Measurements from ENCODE around the gene SLC4A7.
"Not testable (repeated sequence)": the region's sequence is repeated elsewhere in the genome, so short reads cannot be mapped to it uniquely, and the experiment has no call there.

Gene SLC4A7

GRCh38 chr3:27425896-27426565 is 58.2 kb downstream of the SLC4A7 start:
- Mint-ChIP-seq H3K27ac (no peak overlapping the region), H3K4me3 (no peak overlapping the region), H3K9me3 (ENCODE audit: low read depth) (no peaks in the 10 kb centered on the region), H3K4me1 (ENCODE audit: low read depth) (no peaks in the 10 kb centered on the region), H3K27me3 (no peaks in the 10 kb centered on the region), H3K36me3 (peaks cover 16% of the 10 kb centered on the region)

DNA sequence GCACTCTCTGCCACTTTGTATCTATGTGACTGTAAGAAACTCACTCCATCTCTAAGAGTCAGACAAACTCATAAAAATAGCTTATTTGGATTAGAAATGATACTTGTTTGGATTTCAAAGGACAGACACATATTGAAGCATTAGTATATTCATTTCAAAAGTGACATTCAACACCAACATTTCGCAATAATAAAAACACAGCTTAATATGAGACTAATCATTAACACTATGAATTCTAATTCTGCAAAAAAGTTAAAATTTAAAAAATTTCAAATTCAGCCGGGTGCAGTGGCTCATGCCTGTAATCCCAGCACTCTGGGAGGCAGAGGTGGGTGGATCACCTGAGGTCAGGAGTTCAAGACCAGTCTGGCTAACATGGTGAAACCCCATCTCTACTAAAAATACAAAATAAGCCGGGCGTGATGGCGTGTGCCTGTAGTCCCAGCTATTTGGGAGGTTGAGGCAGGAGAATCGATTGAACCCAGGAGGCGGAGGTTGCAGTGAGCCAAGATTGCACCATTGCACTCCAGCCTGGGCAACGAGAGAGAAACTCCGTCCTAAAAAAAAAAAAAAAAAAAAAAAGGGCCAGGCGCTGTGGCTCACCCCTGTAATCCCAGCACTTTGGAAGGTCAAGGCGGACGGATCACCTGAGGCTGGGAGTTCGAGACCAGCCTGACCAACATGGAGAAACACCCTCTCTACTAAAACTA is 59.2 kb downstream of the SLC4A7 start:
- H3K4me3 Mint-ChIP-seq; H3K9me3 Mint-ChIP-seq (ENCODE audit: low read depth); H3K27me3 Mint-ChIP-seq; H3K4me1 Mint-ChIP-seq (ENCODE audit: low read depth); H3K27ac Mint-ChIP-seq: not testable (repeated sequence)
- H3K36me3 Mint-ChIP-seq: peaks cover 20% of the 10 kb centered on the region

GRCh38 chr3:27423463-27423862 is 60.7 kb downstream of the SLC4A7 start:
- Mint-ChIP-seq H3K27ac (no peak overlapping the region), H3K4me1 (ENCODE audit: low read depth) (no peaks in the 10 kb centered on the region), H3K4me3 (no peak overlapping the region), H3K9me3 (ENCODE audit: low read depth) (no peaks in the 10 kb centered on the region), H3K27me3 (no peaks in the 10 kb centered on the region), H3K36me3 (peaks cover 21% of the 10 kb centered on the region)

DNA sequence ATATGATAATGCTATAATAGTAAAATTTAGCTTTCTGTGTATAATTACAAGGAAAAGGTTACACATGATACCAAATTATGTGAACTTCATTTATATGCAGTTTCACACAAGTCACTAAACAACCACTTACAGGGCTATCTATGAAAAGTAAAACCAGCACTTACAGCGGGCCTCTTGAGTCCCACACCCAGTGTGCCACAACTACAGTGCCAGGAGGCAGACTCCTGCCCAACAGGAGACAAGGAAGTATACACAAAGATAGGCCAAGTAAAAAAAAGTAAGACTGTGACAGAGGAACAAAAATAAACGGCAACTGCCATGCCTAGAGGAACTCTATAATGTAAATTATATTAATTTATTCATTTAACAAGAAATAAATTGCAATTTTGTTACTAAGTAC is 61.6 kb downstream of the SLC4A7 start:
- Mint-ChIP-seq H3K4me1 (ENCODE audit: low read depth) (no peaks in the 10 kb centered on the region), H3K9me3 (ENCODE audit: low read depth) (no peaks in the 10 kb centered on the region)

GRCh38 chr3:27415202-27415601 is 69.0 kb downstream of the SLC4A7 start:
- Mint-ChIP-seq H3K27ac (no peak overlapping the region), H3K4me3 (no peak overlapping the region), H3K36me3 (peaks cover 18% of the 10 kb centered on the region), H3K4me1 (ENCODE audit: low read depth) (no peaks in the 10 kb centered on the region), H3K9me3 (ENCODE audit: low read depth) (no peaks in the 10 kb centered on the region), H3K27me3 (no peaks in the 10 kb centered on the region)

More for the DNA sequence above, 61.6 kb downstream of the SLC4A7 start:
- no peaks in the 10 kb centered on the region for H3K27me3 Mint-ChIP-seq
- no peak overlapping the region for H3K27ac Mint-ChIP-seq
- H3K36me3 Mint-ChIP-seq: peaks cover 22% of the 10 kb centered on the region
- no peak overlapping the region for H3K4me3 Mint-ChIP-seq

- no peak overlapping the region for H3K4me3 Mint-ChIP-seq
- H3K36me3 Mint-ChIP-seq: peaks cover 9% of the 10 kb centered on the region
- H3K27me3 Mint-ChIP-seq: no peaks in the 10 kb centered on the region
- H3K9me3 Mint-ChIP-seq (ENCODE audit: low read depth): no peaks in the 10 kb centered on the region
- no peak overlapping the region for H3K27ac Mint-ChIP-seq
- no peaks in the 10 kb centered on the region for H3K4me1 Mint-ChIP-seq (ENCODE audit: low read depth)
Measured at GRCh38 chr3:27392950-27393679, 91.1 kb downstream of the SLC4A7 start.

- H3K4me1 Mint-ChIP-seq (ENCODE audit: low read depth); H3K27me3 Mint-ChIP-seq; H3K27ac Mint-ChIP-seq; H3K36me3 Mint-ChIP-seq; H3K4me3 Mint-ChIP-seq; H3K9me3 Mint-ChIP-seq (ENCODE audit: low read depth): not testable (repeated sequence)
Measured at GRCh38 chr3:27392414-27392813, 91.8 kb downstream of the SLC4A7 start.

DNA sequence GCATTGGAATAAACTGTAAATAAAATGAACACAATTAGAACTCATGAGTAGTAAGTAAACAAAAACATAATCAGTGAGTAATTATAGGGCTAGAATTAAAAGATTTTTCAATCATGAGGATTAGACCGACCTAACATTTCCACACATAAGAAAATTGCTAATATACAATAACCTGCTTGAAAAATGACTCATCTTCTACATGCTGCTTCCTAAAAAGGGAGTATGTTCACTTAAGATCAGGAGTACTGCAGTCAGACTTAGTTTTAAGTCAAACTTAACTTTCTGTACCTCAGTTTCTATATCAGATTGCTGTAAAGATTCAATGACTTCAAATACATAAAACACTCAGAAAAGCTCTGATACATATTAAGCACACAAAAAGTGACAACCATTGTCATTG is 92.4 kb downstream of the SLC4A7 start:
- no peaks in the 10 kb centered on the region for H3K27me3 Mint-ChIP-seq
- H3K9me3 Mint-ChIP-seq (ENCODE audit: low read depth): no peaks in the 10 kb centered on the region
- H3K36me3 Mint-ChIP-seq: peaks cover 9% of the 10 kb centered on the region
- no peak overlapping the region for H3K27ac Mint-ChIP-seq
- H3K4me1 Mint-ChIP-seq (ENCODE audit: low read depth): no peaks in the 10 kb centered on the region
- H3K4me3 Mint-ChIP-seq: no peak overlapping the region

DNA sequence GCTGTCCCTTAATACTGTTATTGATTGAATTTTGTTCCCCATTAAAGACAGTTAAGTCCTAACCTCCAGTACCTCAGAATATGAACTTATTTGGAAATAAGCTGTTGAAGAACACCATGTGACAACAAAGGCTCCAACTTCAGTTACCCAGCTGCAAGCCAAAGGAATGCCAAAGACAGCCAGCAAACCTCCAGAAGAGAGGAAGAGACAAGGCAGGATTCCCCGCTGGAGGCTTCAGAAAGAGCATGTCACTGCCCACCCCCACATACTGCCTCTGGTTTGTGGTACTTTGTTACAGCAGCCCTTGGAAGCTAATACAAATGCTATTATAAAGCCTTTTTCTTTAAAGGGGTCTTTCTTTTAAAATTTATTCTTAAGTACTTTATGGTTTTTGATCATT is 96.6 kb downstream of the SLC4A7 start:
- H3K36me3 Mint-ChIP-seq: peaks cover 12% of the 10 kb centered on the region
- H3K4me1 Mint-ChIP-seq (ENCODE audit: low read depth): no peaks in the 10 kb centered on the region
- H3K27me3 Mint-ChIP-seq: no peaks in the 10 kb centered on the region
- no peak overlapping the region for H3K4me3 Mint-ChIP-seq
- H3K9me3 Mint-ChIP-seq (ENCODE audit: low read depth): no peaks in the 10 kb centered on the region
- H3K27ac Mint-ChIP-seq: no peak overlapping the region

- H3K4me1 Mint-ChIP-seq (ENCODE audit: low read depth): no peaks in the 10 kb centered on the region
- H3K27me3 Mint-ChIP-seq: no peaks in the 10 kb centered on the region
- H3K36me3 Mint-ChIP-seq: peaks cover 11% of the 10 kb centered on the region
- H3K27ac Mint-ChIP-seq: no peak overlapping the region
- no peak overlapping the region for H3K4me3 Mint-ChIP-seq
- H3K9me3 Mint-ChIP-seq (ENCODE audit: low read depth): no peaks in the 10 kb centered on the region
Measured at GRCh38 chr3:27385504-27385903, 98.7 kb downstream of the SLC4A7 start.

DNA sequence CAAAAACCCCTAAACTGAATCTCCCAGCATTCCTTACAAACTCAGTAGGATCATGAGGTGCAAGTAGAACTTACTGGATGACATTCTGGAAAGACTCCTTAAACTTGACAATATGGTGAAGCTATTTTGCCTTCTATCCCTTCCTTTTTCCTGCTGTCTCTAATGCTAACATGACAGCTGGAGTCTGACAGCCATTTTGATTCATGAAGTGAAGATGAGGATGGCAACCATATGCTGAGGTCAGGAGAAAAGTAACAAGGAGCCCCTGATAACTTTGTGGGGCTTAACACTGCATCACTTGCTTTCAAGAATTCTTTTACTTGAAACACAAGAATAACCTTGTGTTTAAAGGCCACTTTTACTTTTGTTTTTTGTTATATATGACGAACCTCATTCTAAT is 100.0 kb downstream of the SLC4A7 start:
- H3K4me1 Mint-ChIP-seq (ENCODE audit: low read depth): no peaks in the 10 kb centered on the region
- H3K27ac Mint-ChIP-seq: no peak overlapping the region
- peaks cover 11% of the 10 kb centered on the region for H3K36me3 Mint-ChIP-seq
- no peaks in the 10 kb centered on the region for H3K9me3 Mint-ChIP-seq (ENCODE audit: low read depth)
- no peak overlapping the region for H3K4me3 Mint-ChIP-seq
- H3K27me3 Mint-ChIP-seq: no peaks in the 10 kb centered on the region

GRCh38 chr3:27380433-27381357 is 103.5 kb downstream of the SLC4A7 start:
- Mint-ChIP-seq H3K4me3 (no peak overlapping the region), H3K36me3 (peaks cover 8% of the 10 kb centered on the region), H3K27me3 (no peaks in the 10 kb centered on the region), H3K4me1 (ENCODE audit: low read depth) (no peaks in the 10 kb centered on the region), H3K9me3 (ENCODE audit: low read depth) (no peaks in the 10 kb centered on the region), H3K27ac (no peak overlapping the region)

DNA sequence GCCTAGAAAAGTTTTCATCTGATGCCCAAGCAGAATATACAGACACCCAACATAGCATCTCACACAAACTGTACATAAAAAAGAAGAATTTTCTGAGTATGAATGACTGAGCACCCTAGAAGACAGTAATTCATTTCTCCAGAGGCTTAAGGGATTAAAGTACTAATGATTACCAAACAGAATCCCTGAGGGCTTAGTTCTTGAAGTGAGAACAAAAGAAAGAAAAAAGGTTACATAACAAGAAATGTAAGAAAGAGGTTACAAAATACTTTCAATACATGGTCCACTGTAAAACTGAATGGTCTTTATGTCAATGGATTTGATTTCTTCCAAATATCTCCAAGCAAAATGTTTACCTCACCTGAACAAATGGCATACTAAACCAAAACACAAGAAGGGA is 105.9 kb downstream of the SLC4A7 start:
- Mint-ChIP-seq H3K36me3 (peaks cover 5% of the 10 kb centered on the region), H3K4me3 (no peak overlapping the region), H3K27ac (no peak overlapping the region), H3K9me3 (ENCODE audit: low read depth) (no peaks in the 10 kb centered on the region), H3K27me3 (no peaks in the 10 kb centered on the region), H3K4me1 (ENCODE audit: low read depth) (no peaks in the 10 kb centered on the region)

- Mint-ChIP-seq H3K9me3 (ENCODE audit: low read depth) (no peaks in the 10 kb centered on the region), H3K4me1 (ENCODE audit: low read depth) (no peaks in the 10 kb centered on the region), H3K36me3 (no peaks in the 10 kb centered on the region), H3K27me3 (no peaks in the 10 kb centered on the region), H3K27ac (no peak overlapping the region), H3K4me3 (no peak overlapping the region)
Measured at GRCh38 chr3:27376109-27376772, 107.9 kb downstream of the SLC4A7 start.

All from activated naive CD8-positive, alpha-beta T cell (primary cell).